IPS DF 6.9 (cell line): ENCODE data around the gene ATXN3L.
"Not testable (repeated sequence)": the region's sequence is repeated elsewhere in the genome, so short reads cannot be mapped to it uniquely, and the experiment has no call there.

ENCODE experiments used
- DNase-seq: peaks from one replicate; pipeline ENCODE4 v3.0.0-alpha.2; 2013; ENCODE audit warnings: low read depth, low spot score
- H3K27ac ChIP-seq: one replicate; pipeline ENCODE4 v1.5.1; 2013; ENCODE audit warnings: low read length, control low read depth
- H3K27me3 ChIP-seq: 2 replicates; pipeline ENCODE4 v1.6.1; 2013; ENCODE audit warnings: mild to moderate bottlenecking, low read length; ENCODE audit not compliant: control insufficient read depth, insufficient read depth
- H3K36me3 ChIP-seq: 2 replicates; pipeline ENCODE4 v1.6.1; 2013; ENCODE audit warnings: low read length; ENCODE audit not compliant: control insufficient read depth, insufficient read depth
- H3K4me1 ChIP-seq: 2 replicates; pipeline ENCODE4 v1.6.1; 2013; ENCODE audit warnings: low read length; ENCODE audit not compliant: control insufficient read depth, insufficient read depth
- H3K4me3 ChIP-seq: 2 replicates; pipeline ENCODE4 v1.5.1; 2013; ENCODE audit warnings: mild to moderate bottlenecking, low read length
- H3K9me3 ChIP-seq: 2 replicates; pipeline ENCODE4 v1.6.1; 2013; ENCODE audit warnings: low read length, inconsistent platforms; ENCODE audit not compliant: control insufficient read depth, insufficient read depth
- WGBS: extraction: QIAGEN DNeasy Blood & Tissue Kit; methylation state at CpG from one replicate; pipeline ENCODE4 v1.1.7; 2013; ENCODE audit warnings: mixed read lengths, missing lambda C conversion rate; ENCODE audit not compliant: insufficient read length, insufficient coverage; 5-methylcytosine and 5-hydroxymethylcytosine counted together

The ATXN3L gene

DNA sequence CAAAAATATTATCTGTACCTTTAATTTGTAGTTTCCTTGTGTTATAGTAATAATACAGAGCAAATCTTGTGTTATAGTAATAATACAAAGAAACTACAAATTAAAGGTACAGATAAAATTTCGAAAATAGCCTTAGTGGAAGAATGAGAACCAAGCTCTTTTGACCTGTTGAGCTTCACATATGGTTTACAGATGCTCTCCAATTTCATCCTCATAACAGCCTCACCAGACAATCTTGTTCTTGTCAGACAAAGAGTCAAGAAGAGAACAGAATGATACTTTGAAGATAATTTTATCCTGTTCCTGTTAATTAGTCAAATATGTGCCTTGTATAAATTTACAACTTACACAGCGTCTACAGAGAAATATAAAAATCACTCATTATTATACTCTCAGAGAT, 12.8 kb downstream of the ATXN3L start:
- H3K4me1 ChIP-seq: no peaks in the 10 kb centered on the region
- H3K27ac ChIP-seq: no peak overlapping the region
- WGBS: no CpG with 5 or more reads among the region's 2 CpGs
- no peaks in the 10 kb centered on the region for H3K27me3 ChIP-seq
- H3K9me3 ChIP-seq: no peaks in the 10 kb centered on the region
- H3K4me3 ChIP-seq: no peak overlapping the region
- H3K36me3 ChIP-seq: no peaks in the 10 kb centered on the region
- no peak for DNase-seq

DNA sequence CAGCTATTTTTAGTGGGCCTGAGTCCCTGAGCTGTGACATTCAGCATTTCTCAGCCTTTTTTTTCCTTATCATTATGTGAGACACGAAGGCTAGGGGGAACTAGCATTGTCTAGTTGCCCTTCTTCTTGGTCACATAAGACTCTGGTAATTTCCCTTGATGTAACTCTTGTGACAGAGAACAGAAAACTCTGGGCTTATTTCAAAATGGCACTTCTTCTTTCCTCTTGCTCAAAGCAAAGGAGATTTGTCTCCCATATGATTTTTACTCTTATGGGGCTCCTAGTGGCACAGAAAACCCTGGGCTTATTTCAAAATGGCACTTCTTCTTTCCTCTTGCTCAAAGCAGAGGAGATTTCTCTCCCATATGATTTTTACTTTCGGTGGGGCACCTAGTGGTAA, 14.7 kb downstream of the ATXN3L start:
- no peaks in the 10 kb centered on the region for H3K36me3 ChIP-seq
- no peak for DNase-seq
- no peaks in the 10 kb centered on the region for H3K27me3 ChIP-seq
- no peak overlapping the region for H3K27ac ChIP-seq
- no peak overlapping the region for H3K4me3 ChIP-seq
- no CpG with 5 or more reads among the region's 2 CpGs for WGBS
- H3K4me1 ChIP-seq: no peaks in the 10 kb centered on the region
- no peaks in the 10 kb centered on the region for H3K9me3 ChIP-seq

GRCh38 chrX:13304052-13304451, 15.8 kb downstream of the ATXN3L start:
- no peak for DNase-seq
- Histone ChIP-seq H3K27me3 (no peaks in the 10 kb centered on the region), H3K4me3 (no peak overlapping the region), H3K27ac (no peak overlapping the region), H3K4me1 (no peaks in the 10 kb centered on the region), H3K9me3 (no peaks in the 10 kb centered on the region), H3K36me3 (no peaks in the 10 kb centered on the region)
- no CpG with 5 or more reads among the region's 3 CpGs for WGBS

DNA sequence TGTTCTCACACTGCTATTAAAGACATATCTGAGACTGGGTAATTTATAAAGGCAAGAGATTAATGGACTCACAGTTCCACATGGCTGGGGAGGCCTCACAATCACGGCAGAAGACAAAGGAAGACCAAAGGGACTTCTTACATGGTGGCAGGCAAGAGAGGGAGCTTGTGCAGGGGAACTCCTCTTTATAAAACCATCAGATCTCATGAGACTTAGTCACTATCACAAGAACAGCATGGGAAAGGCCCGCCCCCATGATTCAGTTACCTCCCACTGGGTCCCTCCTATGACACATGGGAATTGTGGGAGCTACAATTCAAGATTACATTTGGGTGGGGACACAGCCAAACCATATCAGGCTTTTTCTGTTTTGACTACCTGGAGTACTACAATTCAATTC, 16.6 kb downstream of the ATXN3L start:
- not testable (repeated sequence) for H3K4me3 ChIP-seq, DNase-seq, H3K27ac ChIP-seq, H3K36me3 ChIP-seq, H3K9me3 ChIP-seq, H3K4me1 ChIP-seq, H3K27me3 ChIP-seq
- WGBS: no CpG with 5 or more reads among the region's 2 CpGs

DNA sequence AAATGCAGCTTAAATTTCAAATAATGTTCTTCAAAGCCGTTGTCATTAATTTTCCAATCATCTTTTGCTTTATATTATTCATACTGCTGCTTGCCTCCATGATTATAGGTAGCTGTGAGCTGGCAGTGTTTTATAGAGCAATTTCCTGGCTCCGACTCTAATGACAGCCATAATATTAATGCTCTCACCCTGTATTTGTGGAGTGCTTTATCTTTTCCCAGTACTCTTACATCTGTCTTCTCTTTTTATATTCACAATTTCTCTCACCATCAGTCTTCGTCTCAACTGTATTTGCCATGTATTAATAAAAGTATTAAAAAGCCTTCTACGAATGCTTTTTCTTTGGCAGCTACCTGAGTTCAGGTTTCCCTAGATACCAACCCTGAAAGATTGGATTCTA, 21.0 kb downstream of the ATXN3L start:
- Histone ChIP-seq H3K27ac (no peak overlapping the region), H3K4me1 (no peaks in the 10 kb centered on the region), H3K36me3 (no peaks in the 10 kb centered on the region), H3K4me3 (no peak overlapping the region), H3K27me3 (no peaks in the 10 kb centered on the region), H3K9me3 (no peaks in the 10 kb centered on the region)
- no CpG with 5 or more reads among the region's 4 CpGs for WGBS
- no peak for DNase-seq

- no peak overlapping the region for H3K27ac ChIP-seq
- H3K27me3 ChIP-seq: no peaks in the 10 kb centered on the region
- DNase-seq: no peak
- no CpG with 5 or more reads among the region's 5 CpGs for WGBS
- no peaks in the 10 kb centered on the region for H3K9me3 ChIP-seq
- H3K4me1 ChIP-seq: no peaks in the 10 kb centered on the region
- no peak overlapping the region for H3K4me3 ChIP-seq
- no peaks in the 10 kb centered on the region for H3K36me3 ChIP-seq
These were observed 24.0 kb downstream of the ATXN3L start for GRCh38 chrX:13295841-13296240.

GRCh38 chrX:13293700-13294099, 26.2 kb downstream of the ATXN3L start:
- H3K9me3 ChIP-seq: no peaks in the 10 kb centered on the region
- no CpG with 5 or more reads among the region's 6 CpGs for WGBS
- H3K27ac ChIP-seq: no peak overlapping the region
- H3K27me3 ChIP-seq: no peaks in the 10 kb centered on the region
- no peak overlapping the region for H3K4me3 ChIP-seq
- DNase-seq: no peak
- H3K4me1 ChIP-seq: no peaks in the 10 kb centered on the region
- H3K36me3 ChIP-seq: no peaks in the 10 kb centered on the region

DNA sequence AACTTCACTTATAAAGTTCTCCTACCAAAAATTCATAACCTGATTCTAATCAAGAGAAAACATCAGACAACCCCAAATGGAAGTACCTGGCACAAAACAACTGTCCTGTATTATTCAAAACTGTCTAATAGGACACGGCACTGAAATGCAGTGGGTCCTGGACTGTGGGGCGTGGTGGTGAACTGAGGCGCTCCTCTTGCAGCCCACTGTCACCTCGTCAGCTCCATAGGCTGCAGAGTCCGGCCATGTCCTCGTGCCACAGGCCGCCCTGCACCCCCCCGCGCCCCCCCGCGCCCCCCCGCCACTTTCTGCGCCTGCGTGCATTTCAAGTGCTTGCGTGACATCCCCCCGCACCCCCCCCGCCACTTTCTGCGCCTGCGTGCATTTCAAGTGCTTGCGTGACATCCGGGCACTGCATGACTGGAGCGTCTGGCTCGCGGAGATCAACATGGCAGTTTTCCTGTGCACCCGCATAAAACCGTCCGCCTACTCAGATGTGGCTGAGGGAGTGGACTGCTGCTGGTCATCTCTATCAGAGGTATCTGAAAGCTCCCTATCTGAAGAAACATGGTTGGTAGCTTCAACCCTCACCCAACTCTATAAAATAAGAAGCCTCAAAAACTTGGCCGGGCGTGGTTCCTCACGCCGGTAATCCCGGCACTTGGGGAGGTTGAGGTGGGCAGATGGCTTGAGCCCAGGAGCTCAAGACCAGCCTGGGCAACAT, 28.8 kb downstream of the ATXN3L start:
- Histone ChIP-seq H3K9me3 (no peaks in the 10 kb centered on the region), H3K4me3 (no peak overlapping the region), H3K36me3 (no peaks in the 10 kb centered on the region), H3K4me1 (no peaks in the 10 kb centered on the region), H3K27ac (no peak overlapping the region), H3K27me3 (no peaks in the 10 kb centered on the region)
- WGBS: no CpG with 5 or more reads among the region's 32 CpGs
- no peak for DNase-seq

GRCh38 chrX:13288671-13289070, 31.2 kb downstream of the ATXN3L start:
- H3K27ac ChIP-seq: no peak overlapping the region
- H3K4me3 ChIP-seq: no peak overlapping the region
- H3K9me3 ChIP-seq: no peaks in the 10 kb centered on the region; the same call in 1 of the 2 replicates

DNA sequence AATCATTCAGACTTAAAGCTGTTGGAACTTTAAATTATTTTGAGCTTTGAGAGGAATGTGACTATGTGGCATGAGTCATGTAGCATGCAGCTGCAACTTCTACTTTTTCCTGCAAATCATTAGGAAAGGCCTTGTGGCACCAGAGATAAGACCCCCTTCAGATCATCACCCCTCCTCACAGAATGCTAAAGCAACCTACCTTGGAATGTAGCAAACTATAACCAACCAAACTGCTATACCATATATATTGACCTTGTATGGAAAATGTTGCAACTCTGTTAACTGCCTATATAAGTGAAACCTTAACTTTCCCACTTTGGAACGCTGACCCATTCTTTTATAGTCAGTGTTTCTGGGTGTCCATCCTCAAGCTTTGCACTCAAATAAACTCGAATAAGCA, 32.0 kb downstream of the ATXN3L start:
- no peaks in the 10 kb centered on the region for H3K36me3 ChIP-seq
- no peak for DNase-seq
- H3K27ac ChIP-seq: no peak overlapping the region
- no CpG with 5 or more reads among the region's 2 CpGs for WGBS
- H3K4me1 ChIP-seq: no peaks in the 10 kb centered on the region
- H3K27me3 ChIP-seq: no peaks in the 10 kb centered on the region
- no peak overlapping the region for H3K4me3 ChIP-seq
- no peaks in the 10 kb centered on the region; the same call in 1 of the 2 replicates for H3K9me3 ChIP-seq

More at GRCh38 chrX:13288671-13289070, 31.2 kb downstream of the ATXN3L start:
- H3K4me1 ChIP-seq: no peaks in the 10 kb centered on the region
- WGBS: no CpG with 5 or more reads among the region's 5 CpGs
- no peaks in the 10 kb centered on the region for H3K36me3 ChIP-seq
- H3K27me3 ChIP-seq: no peaks in the 10 kb centered on the region
- DNase-seq: no peak

- Histone ChIP-seq H3K4me3 (no peak overlapping the region), H3K27ac (no peak overlapping the region), H3K4me1 (no peaks in the 10 kb centered on the region), H3K27me3 (no peaks in the 10 kb centered on the region), H3K9me3 (no peaks in the 10 kb centered on the region; the same call in 1 of the 2 replicates), H3K36me3 (no peaks in the 10 kb centered on the region)
- no CpG with 5 or more reads among the region's 7 CpGs for WGBS
- no peak for DNase-seq
These were observed 34.2 kb downstream of the ATXN3L start for GRCh38 chrX:13285693-13286092.
